A549 (cell line): Measurements from ENCODE around the gene FAM98C. TPM values are rescaled to one million over a fixed set of nuclear protein-coding genes. Genes with fewer than 3 reads are reported as not detected.

ENCODE experiments used
- ATAC-seq, 2 experiments: fragments of 200-7000 bp in 1 of 2; fragments of >200 bp in 1 of 2; cut with Nextera tagmentation in 1 of 2; cut with Tn5 transposase in 1 of 2; 3 replicates each; pipeline versions ENCODE4 v1.8.0 to v1.9.1; 2018 to 2020; ENCODE audit warnings: mild to moderate bottlenecking in 1 of 2, moderate library complexity in 1 of 2
- CTCF ChIA-PET: fragments of 300-600 bp; sonication (Branson Sonifier 250); formaldehyde crosslinking; extraction: SDS; loops from one replicate; lab custom pipeline; 2021; ENCODE audit warnings: antibody characterized with exemption, inconsistent platforms; lab: Yijun Ruan, JAX
- POLR2A ChIA-PET: fragments of 350-600 bp; formaldehyde crosslinking; extraction: SDS; loops from one replicate; lab custom pipeline; 2021; ENCODE audit warnings: antibody characterized with exemption, inconsistent platforms; lab: Yijun Ruan, JAX
- DNase-seq, 2 experiments: peaks; one replicate each; pipeline versions ENCODE4 v3.0.0 to v3.0.0-alpha.2; 2011 to 2016; ENCODE audit warnings: low read depth in 1 of 2, low spot score in 1 of 2
- FAIRE-seq: peaks from 2 replicates; lab custom pipeline; 2011; peaks lifted over from hg19 to GRCh38; lab: Jason Lieb, UNC
- H3K27ac ChIP-seq, 2 experiments: fragments of >200 bp; sonication (Bioruptor Twin); formaldehyde crosslinking; 3 replicates each; pipeline ENCODE4 v1.5.1; 2016 to 2017
- H3K4me1 ChIP-seq: fragments of >200 bp; sonication (Bioruptor Twin); formaldehyde crosslinking; 3 replicates; pipeline ENCODE4 v1.6.1; 2016
- H3K4me2 ChIP-seq: fragments of >200 bp; sonication (Bioruptor Twin); formaldehyde crosslinking; 3 replicates; pipeline ENCODE4 v1.6.1; 2016
- H3K4me3 ChIP-seq: fragments of >200 bp; sonication (Bioruptor Twin); formaldehyde crosslinking; 3 replicates; pipeline ENCODE4 v1.5.1; 2016
- H3K9me3 ChIP-seq: fragments of >200 bp; sonication (Bioruptor Twin); formaldehyde crosslinking; 3 replicates; pipeline ENCODE4 v1.6.1; 2016
- BHLHE40 ChIP-seq: IDR thresholded peaks from 2 replicates; pipeline ENCODE4 v1.6.1; 2012; ENCODE audit warnings: low read depth, low read length, inconsistent platforms
- CBX8 ChIP-seq: fragments of 200-600 bp; sonication (generic); IDR thresholded peaks from 2 replicates; pipeline ENCODE4 v1.6.1; 2016
- CEBPB ChIP-seq, 2 experiments: fragments of >200 bp in 1 of 2; sonication (Bioruptor Twin) in 1 of 2; formaldehyde crosslinking in 1 of 2; IDR thresholded peaks; 2 replicates each; pipeline ENCODE4 v1.6.1; 2012 to 2016
- EHF ChIP-seq: fragments of 250-450 bp; sonication (Bioruptor Pico); IDR thresholded peaks from 2 replicates; pipeline ENCODE4 v1.5.0; 2020; ENCODE audit warnings: mild to moderate bottlenecking
- ESRRA ChIP-seq: fragments of 150-350 bp; IDR thresholded peaks from 2 replicates; pipeline ENCODE4 v1.6.1; 2014; ENCODE audit warnings: mild to moderate bottlenecking, low read length, borderline replicate concordance
- FOSL2 ChIP-seq, 2 experiments: fragments of 450-650 bp in 1 of 2; fragments of >200 bp in 1 of 2; sonication (Bioruptor Twin) in 1 of 2; formaldehyde crosslinking; IDR thresholded peaks; 2 replicates each; pipeline versions ENCODE4 v1.5.0 to v1.6.1; 2016 to 2020; ENCODE audit warnings: mild to moderate bottlenecking in 1 of 2, moderate library complexity in 1 of 2
- GATA3 ChIP-seq: IDR thresholded peaks from 2 replicates; pipeline ENCODE4 v1.6.1; 2012; ENCODE audit warnings: borderline replicate concordance
- HEYL ChIP-seq: fragments of 250-450 bp; sonication (Bioruptor Pico); IDR thresholded peaks from 2 replicates; pipeline ENCODE4 v1.8.0; 2021; ENCODE audit warnings: mild to moderate bottlenecking, moderate library complexity
- HOXA7 ChIP-seq: fragments of 250-450 bp; sonication (Bioruptor Pico); IDR thresholded peaks from 2 replicates; pipeline ENCODE4 v1.5.0; 2020; ENCODE audit warnings: mild to moderate bottlenecking, moderate library complexity
- JUNB ChIP-seq: fragments of >200 bp; sonication (Bioruptor Twin); formaldehyde crosslinking; IDR thresholded peaks from 2 replicates; pipeline ENCODE4 v1.6.1; 2016
- KDM5A ChIP-seq: fragments of 200-600 bp; sonication (generic); IDR thresholded peaks from 2 replicates; pipeline ENCODE4 v1.6.1; 2016; ENCODE audit warnings: antibody characterized with exemption, mild to moderate bottlenecking
- MAFK ChIP-seq: fragments of 450-650 bp; IDR thresholded peaks from 2 replicates; pipeline ENCODE4 v1.6.1; 2014; ENCODE audit not compliant: partially characterized antibody
- MAZ ChIP-seq: fragments of 150-350 bp; IDR thresholded peaks from 2 replicates; pipeline ENCODE4 v1.6.1; 2014; ENCODE audit warnings: antibody characterized with exemption, low read depth, low read length, borderline replicate concordance
- MYC ChIP-seq: IDR thresholded peaks from 2 replicates; pipeline ENCODE4 v1.6.1; 2012; ENCODE audit warnings: mild to moderate bottlenecking, inconsistent platforms, low read length, improper control_type of control experiment, borderline replicate concordance
- NR3C1 ChIP-seq: fragments of >200 bp; sonication (Bioruptor Twin); formaldehyde crosslinking; IDR thresholded peaks from 3 replicates; pipeline ENCODE4 v1.6.1; 2017
- RARB ChIP-seq: fragments of 250-450 bp; sonication (Bioruptor Pico); IDR thresholded peaks from 2 replicates; pipeline ENCODE4 v1.8.0; 2021; ENCODE audit warnings: mild to moderate bottlenecking, moderate library complexity
- RFX5 ChIP-seq: fragments of 450-650 bp; IDR thresholded peaks from 2 replicates; pipeline ENCODE4 v1.7.1; 2014; ENCODE audit warnings: antibody characterized with exemption, mild to moderate bottlenecking, moderate library complexity
- SREBF2 ChIP-seq: fragments of 450-650 bp; IDR thresholded peaks from 2 replicates; pipeline ENCODE4 v1.6.1; 2014; ENCODE audit warnings: mild to moderate bottlenecking, moderate library complexity
- TFCP2L1 ChIP-seq: fragments of 250-450 bp; sonication (Bioruptor Pico); IDR thresholded peaks from 2 replicates; pipeline ENCODE4 v1.5.0; 2021; ENCODE audit warnings: mild to moderate bottlenecking
- TP53 ChIP-seq: fragments of 250-450 bp; sonication (Bioruptor Pico); IDR thresholded peaks from 2 replicates; pipeline ENCODE4 v1.5.0; 2021; ENCODE audit warnings: mild to moderate bottlenecking, moderate library complexity
- USF2 ChIP-seq: fragments of 450-650 bp; IDR thresholded peaks from 2 replicates; pipeline ENCODE4 v1.6.1; 2014; ENCODE audit warnings: antibody characterized with exemption
- ZFP36 ChIP-seq: fragments of 450-650 bp; IDR thresholded peaks from 2 replicates; pipeline ENCODE4 v1.6.1; 2014; ENCODE audit warnings: borderline replicate concordance; ENCODE audit not compliant: partially characterized antibody
- ZNF302 ChIP-seq: fragments of 250-450 bp; sonication (Bioruptor Pico); IDR thresholded peaks from 2 replicates; pipeline ENCODE4 v1.9.0; 2021; ENCODE audit warnings: inconsistent platforms, mild to moderate bottlenecking, moderate library complexity
- ZSCAN20 ChIP-seq: fragments of 250-450 bp; sonication (Bioruptor Pico); IDR thresholded peaks from 2 replicates; pipeline ENCODE4 v1.8.0; 2022; ENCODE audit warnings: mild to moderate bottlenecking, moderate library complexity
- WGBS: methylation state at CpG from one replicate; pipeline ENCODE4 v1.1.6; 2017; ENCODE audit errors: missing lambda C conversion rate; 5-methylcytosine and 5-hydroxymethylcytosine counted together
- polyA plus RNA-seq, 4 experiments: library from polyadenylated mRNA; depleted of rRNA in 3 of 4; stranded (reverse); fragments of >200 nt; fragmentation: RNase III in 1 of 4; extraction: RNeasy Plus Mini Kit Qiagen cat#74134 plus additional on column Dnase treatment in 1 of 4; gene quantifications; 2 replicates in 3 of 4; 3 replicates in 1 of 4; pipeline ENCODE4 v1.2.3, GENCODE V29; 2011 to 2017
- TF ChIP-seq, protein P1 (sequence below): fragments of 150-350 bp; IDR thresholded peaks from 2 replicates; pipeline ENCODE4 v1.6.1; 2014; ENCODE audit warnings: low read depth, mild to moderate bottlenecking, low read length
- TF ChIP-seq, protein P2 (sequence below): IDR thresholded peaks from 2 replicates; pipeline ENCODE4 v1.6.1; 2012; ENCODE audit warnings: low read depth, borderline replicate concordance
- TF ChIP-seq, protein P3 (sequence below): fragments of 200-600 bp; sonication (generic); IDR thresholded peaks from 2 replicates; pipeline ENCODE4 v1.6.1; 2016; ENCODE audit warnings: antibody characterized with exemption, mild to moderate bottlenecking, moderate library complexity
- TF ChIP-seq, protein P4 (sequence below): fragments of >200 bp; sonication (Bioruptor Twin); formaldehyde crosslinking; IDR thresholded peaks from 2 replicates; pipeline ENCODE4 v1.6.1; 2016

FAM98C gene
- polyA plus RNA-seq, 2 of the 4 experiments (the other 2 are of a cell fraction): 12.8 to 20.4 TPM

DNA sequence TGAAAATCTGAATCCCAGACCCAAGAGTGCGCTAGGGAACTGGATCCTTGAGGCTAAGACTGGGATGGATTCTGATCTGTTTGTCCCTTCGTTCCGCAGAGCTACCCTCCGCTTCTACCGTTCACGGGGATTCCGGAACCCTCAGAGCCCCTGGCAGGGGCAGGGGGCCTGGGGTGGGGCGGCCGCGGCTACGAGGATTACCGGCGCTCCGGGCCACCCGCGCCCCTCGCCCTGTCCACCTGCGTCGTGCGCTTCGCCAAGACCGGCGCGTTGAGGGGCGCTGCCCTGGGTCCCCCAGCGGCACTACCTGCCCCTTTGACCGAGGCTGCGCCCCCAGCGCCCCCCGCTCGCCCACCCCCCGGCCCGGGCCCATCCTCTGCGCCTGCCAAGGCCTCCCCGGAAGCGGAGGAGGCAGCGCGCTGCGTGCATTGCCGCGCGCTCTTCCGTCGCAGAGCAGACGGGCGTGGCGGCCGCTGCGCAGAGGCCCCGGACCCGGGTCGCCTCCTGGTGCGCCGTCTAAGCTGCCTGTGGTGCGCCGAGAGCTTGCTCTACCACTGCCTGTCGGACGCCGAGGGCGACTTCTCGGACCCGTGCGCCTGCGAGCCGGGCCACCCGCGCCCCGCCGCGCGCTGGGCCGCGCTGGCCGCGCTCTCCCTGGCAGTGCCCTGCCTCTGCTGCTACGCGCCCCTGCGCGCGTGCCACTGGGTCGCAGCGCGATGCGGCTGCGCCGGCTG lies 7.3 kb upstream of the FAM98C start:
- ChIA-PET CTCF (interaction anchor here (1.1 to 14.1 kb wide), 4 partner anchors 5 to 535 kb away, joined by 3 to 254 read pairs (median 132); partner anchors contain the start of genes FAM98C, GGN, MRPS12 and SARS2), POLR2A (no interaction called here)
- DNase-seq (no peak), FAIRE-seq (no peak), ATAC-seq (no peak)
- Histone ChIP-seq H3K4me1 (peaks cover 20% of the 10 kb centered on the region), H3K9me3 (no peaks in the 10 kb centered on the region), H3K4me2 (no peak overlapping the region), H3K27ac (no peak overlapping the region), H3K4me3 (no peak overlapping the region)
- TF ChIP-seq, protein P1, sequence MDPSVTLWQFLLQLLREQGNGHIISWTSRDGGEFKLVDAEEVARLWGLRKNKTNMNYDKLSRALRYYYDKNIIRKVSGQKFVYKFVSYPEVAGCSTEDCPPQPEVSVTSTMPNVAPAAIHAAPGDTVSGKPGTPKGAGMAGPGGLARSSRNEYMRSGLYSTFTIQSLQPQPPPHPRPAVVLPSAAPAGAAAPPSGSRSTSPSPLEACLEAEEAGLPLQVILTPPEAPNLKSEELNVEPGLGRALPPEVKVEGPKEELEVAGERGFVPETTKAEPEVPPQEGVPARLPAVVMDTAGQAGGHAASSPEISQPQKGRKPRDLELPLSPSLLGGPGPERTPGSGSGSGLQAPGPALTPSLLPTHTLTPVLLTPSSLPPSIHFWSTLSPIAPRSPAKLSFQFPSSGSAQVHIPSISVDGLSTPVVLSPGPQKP: no peak
- TF ChIP-seq ZFP36: no peak
- TF ChIP-seq KDM5A: no peak
- TF ChIP-seq RFX5: no peak
- no peak for TF ChIP-seq BHLHE40
- TF ChIP-seq ESRRA: no peak
- no peak for TF ChIP-seq MYC
- no peak for TF ChIP-seq MAZ
- no peak for TF ChIP-seq TP53 (CRISPR knock-in tag)
- WGBS: 94% methylated on average over 84 of the region's 86 CpGs

DNA sequence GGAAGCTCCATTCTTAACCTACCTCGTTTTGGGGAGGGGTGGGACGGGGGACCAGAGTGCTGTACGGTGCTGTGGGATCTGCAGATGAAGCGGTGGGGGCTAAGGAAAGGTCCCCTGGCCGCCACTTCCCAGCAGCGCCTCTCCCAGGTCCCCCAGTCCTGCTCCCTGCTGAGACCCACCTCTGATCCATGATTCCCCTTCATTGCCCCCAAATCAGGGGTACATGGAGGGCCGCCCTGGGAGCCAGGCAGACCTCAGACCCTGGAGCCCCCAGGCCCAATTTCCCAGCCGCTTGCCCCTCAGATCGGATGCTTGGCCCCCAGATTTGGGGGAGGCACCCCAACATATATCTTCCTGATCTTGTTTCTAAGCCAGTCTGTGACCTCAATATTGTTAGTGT lies 3.8 kb upstream of the FAM98C start:
- H3K4me2 ChIP-seq: no peak overlapping the region
- TF ChIP-seq EHF (CRISPR knock-in tag) (no peak), CBX8 (no peak), TFCP2L1 (CRISPR knock-in tag) (no peak), ZSCAN20 (CRISPR knock-in tag) (no peak), HEYL (CRISPR knock-in tag) (no peak), CEBPB (IDR thresholded peaks at IDR 0.05) (no peak), JUNB (no peak), MAZ (no peak), GATA3 (no peak), ZNF302 (CRISPR knock-in tag) (no peak), NR3C1 (no peak), USF2 (no peak)
- TF ChIP-seq, protein P2, sequence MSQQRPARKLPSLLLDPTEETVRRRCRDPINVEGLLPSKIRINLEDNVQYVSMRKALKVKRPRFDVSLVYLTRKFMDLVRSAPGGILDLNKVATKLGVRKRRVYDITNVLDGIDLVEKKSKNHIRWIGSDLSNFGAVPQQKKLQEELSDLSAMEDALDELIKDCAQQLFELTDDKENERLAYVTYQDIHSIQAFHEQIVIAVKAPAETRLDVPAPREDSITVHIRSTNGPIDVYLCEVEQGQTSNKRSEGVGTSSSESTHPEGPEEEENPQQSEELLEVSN: no peak
- TF ChIP-seq, all 56 proteins: peak for 0
- POLR2A ChIA-PET: interaction anchor here (0.6 to 1.5 kb wide), 4 partner anchors 9 to 391 kb away, joined by 3 to 8 read pairs (median 6); partner anchors contain the start of genes GGN, PSMD8 and SPRED3
- H3K9me3 ChIP-seq: no peaks in the 10 kb centered on the region
- CTCF ChIA-PET: interaction anchor here (1.0 to 14.1 kb wide), 8 partner anchors 9 to 532 kb away, joined by 4 to 254 read pairs (median 7); partner anchors contain the start of genes CATSPERG, GGN, MRPS12 and SARS2
- FAIRE-seq (no peak), ATAC-seq (no peak), DNase-seq (no peak)
- H3K4me3 ChIP-seq: no peak overlapping the region
- 47% methylated on average over 9 of the region's 9 CpGs for WGBS
- peaks cover 9% of the 10 kb centered on the region for H3K4me1 ChIP-seq
- H3K27ac ChIP-seq: no peak overlapping the region

DNA sequence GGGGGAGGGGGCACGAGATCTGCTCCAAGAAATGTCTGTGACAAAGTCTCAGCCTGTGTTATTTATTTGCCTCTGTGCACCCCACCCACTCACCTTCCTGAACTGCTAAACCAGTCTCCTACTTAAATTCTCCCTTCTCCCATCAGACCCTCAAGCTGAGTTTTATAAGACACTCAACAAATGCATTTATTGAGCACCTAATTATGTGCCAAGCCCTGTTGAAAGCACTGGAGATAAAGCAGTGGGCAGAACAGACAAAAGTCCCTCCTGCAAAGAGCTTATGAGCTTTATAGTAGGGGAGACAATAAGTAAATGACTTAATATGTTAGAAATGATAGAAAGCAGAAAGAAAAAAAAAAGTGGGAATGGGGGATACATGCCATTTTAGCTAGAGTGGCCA lies 3.4 kb upstream of the FAM98C start:
- Histone ChIP-seq H3K9me3 (no peaks in the 10 kb centered on the region), H3K27ac (no peak overlapping the region), H3K4me1 (peaks cover 10% of the 10 kb centered on the region), H3K4me2 (no peak overlapping the region), H3K4me3 (no peak overlapping the region)
- FAIRE-seq (peak; percentile 43), ATAC-seq (no peak), DNase-seq (no peak)
- ChIA-PET POLR2A (interaction anchor here (1.1 to 1.5 kb wide), 4 partner anchors 10 to 219 kb away, joined by 3 to 8 read pairs (median 4); partner anchors contain the start of genes EIF3K, GGN, PSMD8 and SPRED3), CTCF (interaction anchor here (0.7 to 14.1 kb wide), 17 partner anchors 9 to 600 kb away, joined by 3 to 254 read pairs (median 4); partner anchors contain the start of genes CATSPERG, GGN, MRPS12 and SARS2)
- WGBS: 74% methylated on average over 1 of the region's 1 CpG
- no peak for TF ChIP-seq SREBF2
- no peak for TF ChIP-seq ZFP36
- no peak for TF ChIP-seq GATA3
- no peak for TF ChIP-seq MAFK
- no peak for TF ChIP-seq RFX5
- no peak for TF ChIP-seq ZNF302 (CRISPR knock-in tag)
- TF ChIP-seq, protein P3, sequence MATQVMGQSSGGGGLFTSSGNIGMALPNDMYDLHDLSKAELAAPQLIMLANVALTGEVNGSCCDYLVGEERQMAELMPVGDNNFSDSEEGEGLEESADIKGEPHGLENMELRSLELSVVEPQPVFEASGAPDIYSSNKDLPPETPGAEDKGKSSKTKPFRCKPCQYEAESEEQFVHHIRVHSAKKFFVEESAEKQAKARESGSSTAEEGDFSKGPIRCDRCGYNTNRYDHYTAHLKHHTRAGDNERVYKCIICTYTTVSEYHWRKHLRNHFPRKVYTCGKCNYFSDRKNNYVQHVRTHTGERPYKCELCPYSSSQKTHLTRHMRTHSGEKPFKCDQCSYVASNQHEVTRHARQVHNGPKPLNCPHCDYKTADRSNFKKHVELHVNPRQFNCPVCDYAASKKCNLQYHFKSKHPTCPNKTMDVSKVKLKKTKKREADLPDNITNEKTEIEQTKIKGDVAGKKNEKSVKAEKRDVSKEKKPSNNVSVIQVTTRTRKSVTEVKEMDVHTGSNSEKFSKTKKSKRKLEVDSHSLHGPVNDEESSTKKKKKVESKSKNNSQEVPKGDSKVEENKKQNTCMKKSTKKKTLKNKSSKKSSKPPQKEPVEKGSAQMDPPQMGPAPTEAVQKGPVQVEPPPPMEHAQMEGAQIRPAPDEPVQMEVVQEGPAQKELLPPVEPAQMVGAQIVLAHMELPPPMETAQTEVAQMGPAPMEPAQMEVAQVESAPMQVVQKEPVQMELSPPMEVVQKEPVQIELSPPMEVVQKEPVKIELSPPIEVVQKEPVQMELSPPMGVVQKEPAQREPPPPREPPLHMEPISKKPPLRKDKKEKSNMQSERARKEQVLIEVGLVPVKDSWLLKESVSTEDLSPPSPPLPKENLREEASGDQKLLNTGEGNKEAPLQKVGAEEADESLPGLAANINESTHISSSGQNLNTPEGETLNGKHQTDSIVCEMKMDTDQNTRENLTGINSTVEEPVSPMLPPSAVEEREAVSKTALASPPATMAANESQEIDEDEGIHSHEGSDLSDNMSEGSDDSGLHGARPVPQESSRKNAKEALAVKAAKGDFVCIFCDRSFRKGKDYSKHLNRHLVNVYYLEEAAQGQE: no peak
- TF ChIP-seq, protein P4, sequence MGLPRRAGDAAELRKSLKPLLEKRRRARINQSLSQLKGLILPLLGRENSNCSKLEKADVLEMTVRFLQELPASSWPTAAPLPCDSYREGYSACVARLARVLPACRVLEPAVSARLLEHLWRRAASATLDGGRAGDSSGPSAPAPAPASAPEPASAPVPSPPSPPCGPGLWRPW: no peak
- no peak for TF ChIP-seq FOSL2 (IDR thresholded peaks at IDR 0.05)
- no peak for TF ChIP-seq FOSL2 (CRISPR knock-in tag; IDR thresholded peaks at IDR 0.05)
- TF ChIP-seq RARB: no peak
- no peak for TF ChIP-seq HOXA7 (CRISPR knock-in tag)
